GM21447 (cell line): ENCODE measurements around the gene USP15.

ENCODE experiments used
- ATAC-seq: cut with Tn5 transposase; IDR thresholded peaks from one replicate; pipeline ENCODE4 v1.9.1; 2021; ENCODE audit not compliant: unreplicated experiment

Gene USP15

DNA sequence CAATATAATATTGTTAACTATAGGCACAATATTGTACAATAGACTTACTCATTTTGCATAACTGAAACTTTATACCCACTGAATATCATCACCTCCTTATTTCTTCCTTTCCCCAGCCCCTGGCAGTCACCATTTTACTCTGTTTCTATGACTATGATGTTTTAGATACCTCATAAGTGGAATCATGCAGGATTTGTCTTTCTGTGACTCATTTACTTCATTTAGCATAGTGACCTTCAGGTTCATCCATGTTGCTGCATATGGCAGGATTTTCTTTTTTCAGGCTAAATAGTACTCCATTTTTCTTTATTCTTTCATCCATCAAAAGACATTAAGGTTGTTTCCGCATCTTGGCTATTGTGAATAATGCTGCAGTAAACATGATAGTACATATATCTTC lies 18.9 kb downstream of the USP15 start:
- no peak for ATAC-seq

DNA sequence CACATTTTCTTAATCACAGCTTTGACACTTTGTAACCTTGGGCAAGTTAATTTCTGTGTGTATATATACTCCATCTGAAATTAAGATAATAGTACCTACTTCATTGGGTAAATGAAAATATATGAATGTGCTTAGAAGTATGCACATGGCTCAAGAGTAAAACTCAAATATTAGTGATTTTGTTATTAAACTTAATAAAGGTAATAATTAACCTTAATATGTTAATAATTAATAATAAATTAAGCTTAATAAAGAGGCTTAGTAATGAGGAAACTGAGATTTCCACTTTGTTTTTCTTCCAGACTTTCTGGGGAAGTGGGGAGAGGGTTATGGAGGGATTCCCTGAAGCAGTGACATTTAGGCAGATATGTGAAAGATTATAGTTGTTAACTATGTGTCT lies 19.8 kb downstream of the USP15 start:
- ATAC-seq: no peak

DNA sequence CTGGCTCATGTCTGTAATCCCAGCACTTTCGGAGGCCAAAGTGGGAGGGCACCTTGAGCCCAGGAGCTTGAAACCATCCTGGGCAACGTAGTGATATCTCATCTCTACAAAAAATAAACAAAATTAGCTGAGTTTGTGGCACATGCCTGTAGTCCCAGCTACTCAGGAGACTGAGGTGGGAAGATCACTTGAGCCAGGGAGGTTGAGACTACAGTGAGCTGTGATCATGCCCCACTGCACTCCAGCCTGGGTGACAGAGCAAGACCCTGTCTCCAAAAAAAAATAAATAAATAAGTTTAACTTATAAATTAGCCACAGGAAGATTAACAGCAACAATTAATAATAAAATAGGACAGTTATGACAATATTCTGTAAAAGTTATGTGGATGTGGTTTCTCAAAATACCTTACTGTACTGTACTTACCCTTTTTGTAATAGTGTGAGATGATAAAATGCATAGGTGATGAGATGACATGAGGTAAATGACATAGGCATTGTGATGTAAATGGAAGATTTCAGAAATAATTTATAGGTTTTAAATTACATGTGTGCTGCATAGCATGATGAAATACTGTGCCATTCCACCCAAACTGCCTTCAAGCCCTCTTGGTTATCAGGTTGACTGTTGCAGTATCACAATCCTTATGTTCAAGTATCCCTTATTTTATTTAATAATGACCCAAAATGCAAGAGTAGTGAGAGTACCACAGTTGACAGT lies 22.0 kb downstream of the USP15 start:
- no peak for ATAC-seq

DNA sequence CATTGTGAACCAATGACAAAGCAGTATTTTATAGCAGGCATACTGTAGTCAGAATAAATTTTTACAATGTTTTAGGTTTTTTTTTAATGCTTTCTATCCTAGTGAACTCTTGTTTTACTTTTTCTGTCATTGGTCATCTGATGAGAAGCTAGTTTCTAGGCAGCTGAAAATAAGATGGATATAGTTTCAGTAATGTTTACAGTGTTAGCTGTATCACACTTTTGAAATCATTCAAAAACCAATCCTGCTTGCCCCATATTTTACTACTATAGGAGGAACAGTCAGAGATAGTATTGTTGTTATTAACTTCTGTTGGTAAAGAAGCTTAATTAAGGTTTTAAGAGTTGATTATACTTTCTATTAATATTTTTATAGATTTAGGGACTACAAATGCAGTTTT lies 24.5 kb downstream of the USP15 start:
- ATAC-seq: no peak

DNA sequence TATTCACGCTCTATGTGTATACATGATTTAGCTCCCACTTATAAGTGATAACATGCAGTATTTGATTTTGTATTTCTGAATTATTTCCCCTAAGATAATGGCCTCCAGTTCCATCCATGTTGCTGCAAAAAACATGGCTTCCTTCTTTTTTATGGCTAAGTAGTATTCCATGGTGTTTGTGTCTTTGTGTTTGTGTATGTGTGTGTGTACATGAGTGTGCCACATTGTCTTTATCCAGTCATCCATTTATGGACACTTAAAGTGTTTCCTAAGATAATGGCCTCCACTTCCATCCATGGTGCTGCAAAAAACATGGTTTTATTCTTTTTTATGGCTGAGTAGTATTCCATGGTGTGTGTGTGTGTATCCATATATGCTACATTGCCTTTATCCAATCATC lies 25.1 kb downstream of the USP15 start:
- no peak for ATAC-seq

DNA sequence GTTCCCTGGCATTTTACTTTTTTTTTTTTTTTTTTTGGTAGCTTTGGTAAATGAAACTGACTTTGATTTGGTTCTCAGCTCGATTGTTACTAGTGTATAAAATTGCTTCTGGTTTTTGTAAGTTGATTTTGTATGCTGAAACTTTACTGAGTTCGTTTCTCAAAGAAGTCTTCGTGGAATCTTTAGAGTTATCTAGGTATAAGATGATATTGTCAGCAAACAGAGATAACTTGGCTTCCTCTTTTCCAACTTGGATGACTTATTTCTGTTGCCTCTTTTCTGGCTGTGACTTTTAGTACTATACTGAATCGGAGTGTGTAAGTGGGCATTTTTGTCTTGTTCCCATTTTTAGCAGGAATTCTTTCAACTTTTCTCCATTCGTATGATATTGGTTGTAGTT lies 28.1 kb downstream of the USP15 start:
- no peak for ATAC-seq

DNA sequence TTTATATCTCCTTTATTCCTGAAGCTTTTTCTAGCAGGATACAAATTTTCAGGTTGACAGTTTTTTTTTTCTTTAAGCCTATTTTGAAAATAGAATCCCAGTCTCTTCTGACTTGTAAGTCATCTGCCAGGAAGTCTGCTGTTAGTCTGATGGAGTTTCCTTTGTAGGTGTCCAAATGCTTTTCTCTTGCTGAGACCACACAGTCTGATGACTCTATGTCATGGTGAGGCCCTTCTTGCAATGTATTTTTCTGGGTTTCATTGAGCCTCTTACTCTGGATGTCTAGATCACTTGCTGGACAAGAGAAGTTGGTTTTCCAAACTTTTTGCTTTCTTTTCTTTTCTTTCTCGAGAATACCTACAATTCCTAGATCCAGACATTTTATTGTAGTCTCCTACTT lies 30.6 kb downstream of the USP15 start:
- no peak for ATAC-seq

DNA sequence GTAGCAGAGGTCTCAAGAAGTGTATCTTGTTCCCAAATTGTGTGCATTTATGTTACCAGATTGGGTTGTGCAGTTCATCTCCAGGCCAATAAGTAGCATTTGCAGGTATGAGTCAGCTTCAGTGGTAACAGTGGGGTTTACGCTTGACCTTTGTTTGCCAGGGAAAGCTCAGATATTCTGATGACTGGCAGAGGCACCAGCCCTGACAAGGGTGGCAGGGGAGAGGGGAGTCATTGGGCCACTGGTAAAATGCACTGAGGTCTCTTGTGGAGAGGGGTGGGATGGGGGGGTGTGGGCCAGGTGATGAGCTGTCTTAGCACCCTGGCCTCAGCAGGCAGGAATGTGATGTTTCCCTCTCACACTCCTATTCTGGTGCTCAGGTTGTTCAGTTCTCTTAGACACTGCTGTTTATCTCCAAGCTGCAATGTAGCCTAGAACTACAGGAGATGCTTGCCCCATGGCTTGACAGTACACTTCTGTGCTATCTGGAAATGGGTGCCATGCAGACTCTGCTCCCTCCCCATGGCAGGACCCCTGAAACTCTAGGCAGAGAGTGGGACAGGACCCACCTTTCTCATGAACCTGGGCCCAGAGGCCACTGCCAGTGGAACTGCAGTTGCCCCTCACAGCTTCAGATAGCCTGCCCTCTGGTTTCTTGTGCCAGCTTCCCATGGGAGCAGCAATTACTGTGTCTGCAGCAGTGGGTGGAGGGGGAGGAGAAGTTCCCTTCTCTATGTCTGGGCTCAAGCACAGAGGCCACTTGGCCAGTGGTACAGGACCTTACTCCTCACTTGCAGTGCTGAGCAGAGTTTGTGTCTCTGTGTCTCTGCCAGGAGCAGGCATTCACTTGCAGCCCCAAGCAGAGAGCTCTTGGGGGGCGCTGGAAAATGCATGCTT lies 31.9 kb downstream of the USP15 start:
- no peak for ATAC-seq

DNA sequence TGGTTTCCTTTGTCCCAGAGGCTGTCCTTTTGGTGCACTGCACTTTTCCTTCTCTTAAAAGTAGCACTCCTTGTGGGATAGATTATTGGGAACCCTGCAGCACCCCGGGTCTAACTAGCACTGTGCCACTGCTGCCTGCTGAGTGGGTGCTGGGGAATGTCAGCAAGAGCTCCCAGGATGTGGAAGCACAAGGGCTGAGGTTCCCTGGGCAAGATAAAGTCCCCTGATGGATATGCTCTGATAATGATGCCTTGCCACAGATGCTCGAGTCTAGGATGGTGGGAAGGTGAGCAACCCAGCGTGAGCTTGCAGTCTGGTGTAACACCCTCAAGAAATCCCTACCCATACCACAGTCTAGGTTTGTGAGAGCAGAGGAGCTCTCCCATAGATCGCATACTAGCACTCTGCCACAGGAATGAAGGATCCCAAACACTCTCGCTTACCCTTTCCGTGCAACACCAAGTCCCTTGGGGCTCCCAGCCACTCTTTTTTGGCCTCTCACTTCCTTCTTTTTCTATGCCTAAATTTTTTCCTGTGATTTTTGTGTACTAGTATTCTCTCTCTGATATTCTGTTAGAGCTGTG lies 32.6 kb downstream of the USP15 start:
- no peak for ATAC-seq

DNA sequence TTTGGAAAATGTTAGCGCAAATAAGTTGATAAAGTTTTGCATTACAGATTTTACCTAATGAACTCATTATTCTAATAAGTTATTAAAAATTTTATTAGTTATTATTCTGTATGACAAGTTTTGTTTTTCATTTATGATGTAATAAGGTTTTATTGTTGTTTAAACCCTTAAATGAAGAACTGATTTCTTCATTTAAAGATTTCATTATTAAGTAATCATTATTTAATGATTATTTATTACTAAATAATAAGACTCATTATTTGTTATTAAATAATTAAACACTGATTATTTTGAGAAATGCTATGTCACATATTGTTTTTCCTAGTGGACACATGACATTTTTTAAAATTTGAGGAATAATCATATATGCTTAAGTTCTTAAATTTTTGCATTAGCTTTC lies 34.2 kb downstream of the USP15 start:
- ATAC-seq: no peak

DNA sequence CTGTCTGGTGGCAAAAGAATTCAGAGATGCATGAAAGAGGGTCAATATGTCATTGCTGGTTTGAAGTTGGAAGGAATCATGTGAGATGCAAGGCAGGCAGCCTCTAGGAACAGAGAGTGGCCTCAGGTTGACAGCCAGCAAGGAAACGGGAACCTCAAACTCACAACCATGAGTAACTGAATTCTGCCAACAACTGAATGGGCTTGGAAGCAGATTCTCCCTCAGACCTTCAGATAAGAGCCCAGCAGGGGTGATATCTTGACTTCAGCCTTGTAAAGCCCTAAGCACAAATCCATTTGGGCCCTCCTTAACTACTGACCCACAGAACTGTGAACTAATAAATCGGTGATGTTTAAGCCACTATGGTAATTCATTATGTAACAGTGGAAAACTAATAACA lies 35.8 kb downstream of the USP15 start:
- no peak for ATAC-seq

DNA sequence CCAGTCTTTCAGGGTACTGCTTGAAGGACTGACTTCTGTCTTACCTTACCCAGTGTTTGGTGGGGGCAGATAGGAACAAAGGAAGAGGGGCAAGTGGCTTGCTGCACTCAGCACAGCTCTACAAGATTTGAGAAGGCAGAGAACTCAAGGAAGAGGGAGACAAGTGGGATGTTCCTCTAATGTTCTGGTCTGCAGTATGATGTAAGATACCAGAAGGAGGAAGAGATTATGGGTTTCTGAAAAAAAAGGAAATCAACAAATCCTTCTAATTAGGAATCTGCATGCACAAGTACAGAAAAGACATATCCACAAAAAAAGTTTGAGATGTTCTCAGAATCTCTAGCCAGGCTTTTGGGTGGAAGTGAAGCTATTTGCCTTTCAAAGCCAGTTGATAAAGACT lies 37.1 kb downstream of the USP15 start:
- ATAC-seq: no peak

DNA sequence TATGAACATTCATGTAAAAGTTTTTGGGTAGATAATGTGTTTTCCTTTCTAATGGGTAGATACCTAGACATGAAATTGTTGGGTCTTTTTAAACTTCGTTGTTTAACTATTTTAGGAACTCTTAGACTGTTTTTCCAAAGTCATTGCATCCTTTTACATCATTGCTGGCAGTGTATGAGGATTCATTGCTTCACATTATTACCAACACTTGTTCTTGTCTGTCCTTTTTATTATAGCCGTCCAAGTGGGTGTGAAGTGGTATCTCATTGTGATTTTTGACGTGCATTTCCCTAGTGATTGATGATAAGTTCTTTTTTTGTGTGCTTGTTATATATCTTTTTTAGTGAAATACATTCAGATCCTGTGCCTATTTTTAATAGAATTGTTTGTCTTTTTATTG lies 39.4 kb downstream of the USP15 start:
- ATAC-seq: no peak

DNA sequence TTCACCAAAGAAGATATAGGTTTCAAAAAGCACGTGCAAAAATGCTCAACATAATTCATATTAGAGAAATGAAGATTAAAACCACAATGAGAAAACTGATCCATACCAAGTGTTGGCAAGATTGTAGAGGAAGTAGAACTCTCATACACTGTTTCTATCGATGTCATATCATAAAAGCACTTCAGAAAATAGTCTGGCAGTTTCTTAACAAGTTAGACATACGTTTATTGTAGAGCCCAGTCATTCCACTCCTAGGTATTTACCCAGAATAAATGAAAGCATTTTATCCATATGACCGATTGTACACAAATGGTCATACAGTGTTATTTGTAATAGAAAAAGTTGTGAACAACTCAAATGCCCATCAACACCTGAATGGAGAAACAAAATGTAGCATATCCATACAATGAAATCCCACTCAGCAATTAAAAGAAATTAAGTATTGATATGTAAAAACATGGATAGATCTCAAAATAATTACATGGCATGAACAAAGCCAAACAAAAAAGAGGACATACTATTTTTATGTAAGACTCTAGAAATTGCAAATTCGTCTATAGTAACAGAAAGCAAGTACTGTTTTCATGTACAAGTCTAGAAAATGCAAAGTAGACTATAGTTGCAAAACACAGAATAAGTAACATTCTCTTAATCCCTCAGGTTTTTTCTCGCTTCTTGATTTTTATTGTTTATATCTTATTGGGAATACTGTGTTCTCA lies 41.0 kb downstream of the USP15 start:
- ATAC-seq: no peak

DNA sequence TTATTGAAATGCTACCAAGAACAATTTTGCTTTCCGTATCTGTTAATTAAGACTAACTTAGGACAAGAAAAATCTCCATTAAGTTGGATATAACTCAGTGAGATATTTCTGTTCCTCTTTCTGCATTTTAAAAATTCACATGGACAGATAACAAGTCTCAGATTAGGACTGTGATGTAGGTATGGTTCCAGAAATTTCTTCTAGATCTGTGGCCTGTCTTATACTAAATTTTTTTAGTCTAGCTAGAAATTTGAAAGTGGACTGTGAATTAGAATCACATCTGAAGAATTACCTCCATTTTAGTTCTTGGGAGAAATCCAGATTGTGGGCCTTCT lies 41.6 kb downstream of the USP15 start:
- no peak for ATAC-seq

DNA sequence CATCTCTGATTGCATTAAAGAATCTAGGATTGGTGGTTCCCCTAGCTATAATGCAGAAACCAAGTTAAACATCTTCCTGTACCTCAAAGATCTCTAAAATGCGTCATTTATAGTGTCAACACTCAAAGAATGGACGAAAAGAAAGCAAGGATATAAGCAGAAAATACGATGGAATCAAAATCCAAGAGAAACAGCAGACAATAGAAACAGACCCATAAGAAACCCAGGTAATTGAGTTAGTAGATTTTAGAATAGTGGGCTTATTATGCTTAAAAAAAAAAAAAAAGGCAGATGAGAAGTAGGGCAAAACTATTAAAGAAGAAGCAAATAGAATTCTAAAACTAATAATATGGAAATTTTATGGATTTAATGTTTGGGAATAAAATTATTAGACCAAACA lies 44.4 kb downstream of the USP15 start:
- no peak for ATAC-seq

DNA sequence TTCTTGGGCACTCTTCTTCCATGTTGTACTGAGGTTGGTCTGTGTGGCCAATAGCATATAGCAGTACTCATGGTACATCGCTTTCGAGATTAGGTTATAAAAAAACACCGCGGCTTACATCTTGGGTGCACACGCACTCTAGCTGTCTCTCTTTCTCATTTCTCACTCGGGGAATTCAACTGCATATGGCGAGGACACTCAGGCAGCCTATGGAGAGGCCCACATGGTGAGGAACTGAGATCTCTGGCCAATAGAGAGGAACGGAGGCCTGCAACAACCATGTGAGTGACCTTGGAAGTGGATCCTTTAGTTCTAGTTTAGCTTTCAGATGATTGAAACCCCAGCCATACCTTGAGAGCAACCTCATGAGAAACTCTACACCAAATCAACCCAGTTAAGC lies 45.6 kb downstream of the USP15 start:
- no peak for ATAC-seq

DNA sequence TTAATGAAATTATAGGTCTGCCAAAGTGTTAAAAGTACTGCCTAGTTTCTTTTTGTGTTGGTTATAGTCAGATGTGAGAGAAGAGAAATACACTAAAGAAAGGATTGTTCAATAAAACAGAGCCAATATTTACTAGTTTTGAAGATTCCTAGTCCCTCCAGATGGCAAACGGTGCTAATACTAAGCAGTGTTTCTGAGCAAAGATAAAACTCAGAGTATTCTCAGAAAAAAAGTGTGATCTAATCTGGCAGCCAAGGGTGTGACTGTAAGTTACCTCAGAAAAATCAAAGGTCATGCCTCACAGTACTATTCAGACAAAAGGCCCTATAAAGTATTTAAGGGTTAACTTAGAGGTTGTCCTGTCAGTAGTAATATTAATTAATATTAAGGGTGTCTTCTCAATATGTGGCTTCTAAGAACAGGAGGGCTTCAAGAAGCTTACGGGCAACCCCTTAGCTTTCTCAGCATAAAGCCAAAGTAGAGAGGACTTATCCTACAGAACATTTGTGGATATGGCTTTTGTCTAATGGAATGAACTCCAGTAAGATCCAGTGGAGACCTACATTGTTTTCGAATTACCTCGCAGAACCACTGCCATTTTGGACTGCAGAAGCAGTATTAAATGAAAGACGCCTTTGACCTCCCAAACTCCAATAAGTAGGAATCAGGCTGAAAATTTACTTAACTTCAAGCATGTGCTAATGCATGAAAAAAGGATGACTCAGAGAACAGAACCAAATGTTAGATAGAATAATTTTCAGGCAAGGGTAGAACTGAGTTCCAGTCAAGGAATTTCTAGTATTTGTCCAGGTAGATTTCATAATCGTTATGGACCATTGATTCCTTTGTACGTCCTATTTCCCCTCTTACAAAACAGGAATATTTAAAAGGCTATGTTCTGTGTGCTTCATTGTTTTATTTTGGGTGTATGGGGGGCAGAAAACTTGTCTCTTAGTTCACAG lies 46.6 kb downstream of the USP15 start:
- no peak for ATAC-seq

DNA sequence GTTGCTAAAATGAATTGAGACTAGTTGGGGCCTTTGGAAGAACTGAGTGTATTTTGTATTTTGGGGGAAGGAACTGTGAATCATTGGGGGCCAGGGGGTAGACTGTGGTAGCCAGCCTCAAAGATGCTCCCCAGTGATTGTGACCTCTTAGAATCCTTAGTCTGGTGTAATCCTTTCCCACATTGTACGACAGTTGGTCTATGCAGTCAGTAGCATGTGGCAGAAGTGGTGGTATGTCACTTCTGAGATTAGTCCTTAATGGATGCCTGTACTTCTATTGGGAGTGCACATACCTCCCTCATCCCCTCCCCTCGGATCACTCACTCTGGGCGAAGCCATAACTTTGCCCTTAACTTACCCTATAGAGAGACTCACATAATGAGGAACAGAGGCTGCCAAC lies 48.0 kb downstream of the USP15 start:
- ATAC-seq: no peak

DNA sequence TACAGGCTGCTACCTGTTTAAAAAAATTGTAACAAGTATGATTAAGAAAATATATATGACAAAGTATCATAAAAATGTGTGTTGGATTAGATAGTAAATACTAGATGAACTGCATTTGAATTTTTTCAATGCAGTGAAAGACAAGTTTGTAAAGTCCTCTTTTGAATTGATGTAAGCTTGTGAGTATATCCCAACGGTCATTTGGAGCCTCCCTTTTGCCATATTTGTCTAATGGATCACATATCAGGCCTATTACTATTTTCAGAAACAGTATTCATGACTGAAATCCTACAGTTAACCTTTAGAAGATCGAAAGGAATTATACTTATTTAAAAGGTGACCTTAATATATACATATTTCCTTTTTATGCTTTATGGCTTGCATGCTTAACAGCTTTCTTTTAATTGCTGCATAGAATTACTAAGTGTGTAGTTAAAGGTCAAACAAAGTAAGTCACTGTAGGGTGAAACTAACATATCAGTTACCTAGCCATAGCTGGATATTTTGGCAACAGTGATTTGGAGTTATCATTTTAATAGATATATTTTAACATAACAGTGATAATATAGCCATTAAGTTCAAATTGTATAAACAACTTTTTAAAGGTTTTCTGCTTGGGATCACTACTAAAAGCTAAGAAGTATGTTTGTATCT lies 53.6 kb downstream of the USP15 start:
- ATAC-seq: no peak
